ENCODE results near the gene ALG12.
A peak's percentile ranks its signal among the peaks of the same experiment; 100 is the strongest.

Gene ALG12

DNA sequence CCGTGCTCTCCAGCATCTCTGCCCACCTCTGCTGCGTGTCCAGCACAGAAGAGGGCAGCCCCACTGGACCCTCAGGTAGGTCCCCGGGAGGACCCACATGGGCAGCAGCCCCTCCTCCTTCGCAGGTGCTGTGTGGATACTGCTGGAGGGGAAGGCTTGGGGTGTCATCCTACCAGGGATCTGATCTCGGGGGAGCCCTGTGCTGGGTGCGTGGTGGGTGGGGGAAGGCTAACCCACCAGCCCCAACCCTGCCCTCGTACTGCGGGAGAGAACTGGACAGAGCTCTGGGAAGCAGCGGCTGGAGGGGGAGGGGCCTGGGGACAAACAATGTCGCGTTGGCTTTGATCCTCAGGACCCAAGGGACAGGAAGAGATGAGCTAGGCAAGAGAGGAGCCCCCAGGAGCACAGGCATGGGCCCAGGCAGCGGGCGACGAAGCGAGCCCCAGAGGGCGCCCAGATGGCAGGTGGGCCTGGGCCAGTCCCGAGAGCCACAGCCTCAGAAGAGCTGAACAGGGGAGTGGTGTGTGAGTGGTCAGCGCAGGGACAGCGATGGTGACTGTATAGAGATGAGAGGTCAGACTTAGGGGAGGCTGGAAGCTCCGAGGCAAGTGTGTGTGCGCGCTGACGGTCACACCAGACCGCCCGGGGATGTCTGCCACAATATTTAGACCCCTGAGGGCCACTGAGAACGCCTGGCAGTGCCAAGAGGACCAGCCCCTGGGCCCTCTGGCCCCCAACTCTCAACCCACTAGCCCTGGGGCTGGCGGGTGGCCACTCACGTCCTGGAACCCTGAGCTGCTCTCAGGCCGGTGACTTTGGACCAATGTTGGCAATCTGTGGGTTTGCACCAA is 40.9 kb upstream of the ALG12 start:
- peak in 4 of 10 donors; percentile 7 to 80 (median 42) for DNase-seq
- intact Hi-C loops (cut with DNase I), result no loop called here

DNA sequence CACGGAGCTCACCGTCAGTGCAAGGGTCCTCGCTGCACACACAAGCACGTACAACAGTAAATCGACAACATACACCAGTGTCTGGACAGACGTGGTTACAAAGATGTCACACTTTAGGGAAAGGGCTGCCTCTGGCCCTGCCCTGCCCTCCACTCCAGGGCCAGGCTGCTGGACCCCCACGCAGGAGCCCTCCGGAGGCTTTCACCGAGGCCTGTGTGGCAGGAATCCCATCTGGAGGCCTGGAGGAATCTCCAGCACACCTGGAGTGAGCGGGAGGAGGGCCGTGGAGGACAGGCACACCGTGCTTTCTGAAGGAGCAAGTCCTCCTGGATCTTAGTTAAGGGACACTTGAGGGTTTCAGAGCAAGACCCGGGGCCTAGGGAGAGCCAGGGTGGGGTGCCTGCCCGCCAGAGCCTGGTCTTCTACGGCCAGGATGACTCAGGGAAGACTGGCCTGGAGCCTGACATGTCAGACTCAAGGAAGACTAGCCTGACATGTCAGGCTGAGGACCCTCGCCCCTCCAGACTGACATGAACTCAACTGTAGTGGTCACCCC is 40.2 kb upstream of the ALG12 start:
- intact Hi-C loops (cut with DNase I), result no loop called here
- peak in 2 of 10 donors; percentile 49 to 71 for DNase-seq

DNA sequence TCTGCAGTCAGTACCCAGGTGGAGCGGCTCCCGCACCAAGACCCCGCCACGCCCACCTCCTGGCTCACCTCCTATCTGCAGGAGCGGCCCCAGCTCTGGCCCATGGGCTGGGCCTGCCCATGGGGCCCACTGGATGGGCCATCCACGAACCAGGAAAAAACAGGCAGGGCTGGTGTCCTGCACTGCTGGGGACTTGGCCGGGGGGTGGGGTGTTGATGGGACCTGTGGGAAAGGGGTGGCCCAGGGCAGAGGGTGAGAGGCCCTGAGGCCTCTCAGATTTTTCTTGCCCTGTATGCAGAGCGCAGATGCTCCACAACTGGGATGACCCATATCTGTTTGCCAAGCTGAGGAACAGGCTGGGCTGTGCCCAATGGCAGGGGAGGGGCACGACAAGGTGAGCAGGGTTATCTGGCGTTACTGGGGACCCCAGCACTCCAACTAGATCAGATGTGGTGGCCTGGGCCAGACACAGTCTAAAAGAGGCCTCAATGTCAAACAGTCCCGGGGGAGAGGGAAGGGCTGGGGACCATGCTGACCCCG is 39.7 kb upstream of the ALG12 start:
- peak in 4 of 10 donors; percentile 7 to 70 (median 60) for DNase-seq
- intact Hi-C loops (cut with DNase I), result no loop called here

DNA sequence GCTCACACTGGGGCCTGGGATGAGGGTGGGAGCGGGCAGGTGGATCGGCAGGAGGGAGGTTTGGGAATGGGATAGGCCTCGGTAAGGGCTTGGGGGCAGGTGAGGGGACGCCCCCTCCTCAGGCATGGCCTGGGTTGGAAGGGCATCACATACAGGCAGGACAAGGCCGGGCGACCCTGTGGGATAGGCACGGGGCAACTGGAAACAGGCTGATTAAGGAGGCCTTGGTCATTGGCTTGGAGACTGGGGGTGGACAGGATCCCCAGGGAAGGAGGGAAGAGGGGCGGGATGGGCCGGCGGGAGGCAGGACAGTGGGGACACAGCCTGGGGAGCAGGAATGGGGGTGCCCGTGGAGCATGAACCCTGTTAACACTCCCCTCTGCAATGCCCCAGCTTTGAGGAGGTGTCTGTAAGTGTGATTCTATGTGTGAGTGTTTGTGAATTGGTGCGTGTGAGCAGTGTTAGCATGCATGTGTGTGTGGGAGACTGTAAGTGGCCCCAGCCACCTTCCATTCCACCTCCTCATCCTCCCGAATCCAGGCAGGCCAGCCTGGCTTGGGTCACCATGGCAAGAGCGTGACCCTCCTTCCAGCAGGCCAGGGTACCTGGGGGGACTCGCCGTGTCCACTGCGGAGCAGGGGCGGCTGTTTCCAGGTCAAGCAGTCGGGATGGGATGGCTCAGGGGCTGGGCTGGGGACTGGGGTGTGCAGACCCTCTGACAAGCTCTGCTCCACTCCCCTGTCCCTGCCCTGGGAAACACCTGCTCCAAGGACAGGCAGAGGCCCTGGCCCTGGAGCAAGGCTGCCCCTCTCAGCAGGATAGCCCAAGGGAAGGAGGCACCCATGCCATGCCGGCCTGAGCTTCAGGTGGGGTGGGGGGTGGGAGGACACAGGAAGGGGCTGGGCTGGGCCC is 38.9 kb upstream of the ALG12 start:
- peak in 4 of 10 donors; percentile 8 to 69 (median 57) for DNase-seq
- intact Hi-C loops (cut with DNase I), result no loop called here

- peak in 3 of 10 donors; percentile 56 to 78 (median 61) for DNase-seq
- intact Hi-C loops (cut with DNase I), result no loop called here
Observed at GRCh38 chr22:49956418-49956770, 38.2 kb upstream of the ALG12 start.

DNA sequence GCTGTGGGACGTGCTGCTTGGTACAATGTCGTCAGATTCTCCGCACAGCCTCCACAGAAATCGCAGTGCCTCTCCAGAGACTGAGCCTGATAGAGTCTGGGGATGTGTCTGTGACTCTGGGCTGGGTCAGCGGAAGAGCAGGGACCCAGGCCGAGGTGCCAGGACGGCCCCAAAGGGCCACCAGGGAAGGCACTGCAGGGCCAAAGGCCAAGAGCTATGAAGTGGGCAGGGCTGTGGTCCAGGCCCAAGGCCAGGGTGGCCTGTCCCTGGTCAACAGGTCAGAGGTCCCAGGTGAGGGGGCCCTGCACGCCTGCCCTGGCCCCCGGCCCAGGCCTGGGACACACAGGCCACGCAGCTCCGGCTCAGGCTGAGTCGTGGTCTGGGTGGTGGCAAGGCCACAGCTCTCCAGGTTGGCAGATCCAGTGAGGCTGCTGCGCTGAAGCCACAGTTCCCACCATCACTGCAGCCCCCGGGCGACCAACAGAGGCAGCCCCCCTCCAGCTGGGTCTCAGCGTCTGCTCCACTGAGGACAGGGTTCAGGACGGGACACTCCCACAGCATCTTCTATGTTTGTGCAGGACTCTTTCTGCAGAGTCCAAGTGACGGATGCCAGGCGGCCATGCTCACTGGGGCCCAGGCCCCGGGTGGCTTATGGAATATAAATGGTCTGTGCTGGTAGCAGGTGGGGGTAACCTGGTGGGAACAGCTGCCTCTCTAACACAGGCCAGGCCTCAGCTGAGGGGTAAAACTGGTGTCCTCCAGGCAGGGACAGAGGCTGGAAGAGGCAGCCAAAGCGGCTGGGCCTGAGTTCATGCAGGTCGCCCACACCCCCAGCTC is 37.6 kb upstream of the ALG12 start:
- intact Hi-C loops (cut with DNase I), result no loop called here
- DNase-seq, result peak in 3 of 10 donors; percentile 54 to 81 (median 61)

DNA sequence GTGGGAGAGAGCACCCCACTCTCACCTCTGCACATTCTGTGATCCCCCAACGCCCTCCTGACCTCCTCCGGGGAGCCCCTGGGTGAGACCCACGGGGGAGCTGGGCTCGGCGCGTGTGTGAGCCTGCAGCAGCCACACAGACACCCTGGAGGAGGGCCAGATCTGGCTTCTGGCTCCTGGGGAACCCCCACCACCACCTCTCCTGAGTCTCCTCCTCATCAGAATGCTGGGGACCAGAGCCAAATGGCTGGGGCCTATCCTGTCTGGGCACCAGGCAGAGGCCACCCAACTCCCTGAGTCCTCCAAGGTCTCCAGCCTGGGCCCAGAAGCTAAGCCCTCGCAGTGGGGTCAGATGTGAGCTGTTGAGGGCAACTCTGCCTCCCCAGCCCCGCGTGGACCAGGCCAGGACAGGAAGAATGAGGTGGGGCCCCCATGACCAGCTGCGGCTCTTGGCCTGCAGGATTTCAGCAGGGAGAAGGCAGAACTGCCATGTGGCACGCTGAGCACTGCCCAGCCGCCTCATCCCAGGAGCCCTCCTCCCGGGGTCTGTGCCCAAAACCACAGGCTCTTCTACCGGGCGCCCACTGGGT is 36.8 kb upstream of the ALG12 start:
- peak in 2 of 10 donors; percentile 69 to 78 for DNase-seq
- intact Hi-C loops (cut with DNase I), result no loop called here

GRCh38 chr22:49954354-49954753 is 36.1 kb upstream of the ALG12 start:
- DNase-seq, result peak in 1 of 10 donors; percentile 85
- intact Hi-C loops (cut with DNase I), result no loop called here

GRCh38 chr22:49953680-49954344 is 35.6 kb upstream of the ALG12 start:
- peak in 1 of 10 donors; percentile 46 for DNase-seq
- intact Hi-C loops (cut with DNase I), result no loop called here

GRCh38 chr22:49953027-49953679 is 34.9 kb upstream of the ALG12 start:
- intact Hi-C loops (cut with DNase I), result no loop called here
- DNase-seq, result no peak

GRCh38 chr22:49951986-49952896 is 34.0 kb upstream of the ALG12 start:
- intact Hi-C loops (cut with DNase I), result no loop called here
- no peak for DNase-seq

DNA sequence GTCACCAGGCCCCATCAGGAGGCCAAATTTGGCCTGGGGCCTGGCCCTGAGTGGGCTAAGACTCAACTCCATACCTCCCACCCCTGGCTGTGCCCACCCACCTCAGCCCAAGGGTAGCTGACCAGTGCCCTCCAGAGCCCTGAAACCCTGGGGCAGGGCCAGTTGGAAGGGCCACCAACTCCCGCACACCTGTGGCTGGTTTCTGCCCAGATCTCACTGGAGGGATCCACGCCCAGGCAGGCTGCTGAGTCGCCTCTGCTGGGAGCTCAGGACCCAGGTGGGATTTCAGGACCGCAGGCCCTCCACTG is 33.4 kb upstream of the ALG12 start:
- DNase-seq, result no peak
- intact Hi-C loops (cut with DNase I), result no loop called here

- no peak for DNase-seq
- intact Hi-C loops (cut with DNase I), result no loop called here
Observed at GRCh38 chr22:49951000-49951677, 32.9 kb upstream of the ALG12 start.

DNA sequence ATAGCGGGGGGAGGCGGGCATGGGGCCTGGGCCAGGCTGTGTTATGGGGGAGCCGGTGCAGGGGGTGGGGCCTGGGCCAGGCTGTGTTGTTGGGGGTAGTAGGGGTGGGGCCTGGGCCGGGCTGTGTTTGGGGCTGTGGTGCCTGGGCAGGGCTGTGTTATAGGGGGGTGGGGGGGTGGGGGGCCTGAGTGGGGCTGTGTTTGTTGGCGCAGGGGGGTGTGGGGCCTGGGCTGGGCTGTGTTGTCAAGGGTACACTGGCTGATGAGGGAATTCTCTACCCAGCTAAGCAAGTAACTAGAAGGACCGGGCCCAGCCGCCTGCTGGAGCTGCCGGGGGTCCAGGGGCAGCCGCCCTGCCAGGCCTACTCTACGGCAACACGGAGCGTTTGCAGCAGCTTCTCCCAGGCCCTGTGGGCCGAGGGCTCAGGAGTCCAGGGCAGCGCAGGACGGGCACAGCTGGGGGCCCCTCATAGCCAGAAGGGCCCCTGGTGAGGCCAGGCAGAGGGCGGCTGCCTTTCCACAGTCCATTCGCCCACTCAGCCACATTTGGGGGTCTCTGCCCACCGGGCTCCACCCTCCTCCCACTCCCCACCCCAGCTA is 32.3 kb upstream of the ALG12 start:
- intact Hi-C loops (cut with DNase I), result no loop called here
- DNase-seq, result no peak

GRCh38 chr22:49949914-49950292 is 31.7 kb upstream of the ALG12 start:
- intact Hi-C loops (cut with DNase I), result no loop called here
- DNase-seq, result no peak

All from posterior cingulate gyrus (tissue), 11 donors.